Measurements from ENCODE around the gene SWT1.
A peak's percentile ranks its signal among the peaks of the same experiment; 100 is the strongest.
"Not testable (repeated sequence)": the region's sequence is repeated elsewhere in the genome, so short reads cannot be mapped to it uniquely, and the experiment has no call there.

The SWT1 gene

GRCh38 chr1:185251928-185252327, 95.0 kb downstream of the SWT1 start:
- DNase-seq = not testable (repeated sequence)

DNA sequence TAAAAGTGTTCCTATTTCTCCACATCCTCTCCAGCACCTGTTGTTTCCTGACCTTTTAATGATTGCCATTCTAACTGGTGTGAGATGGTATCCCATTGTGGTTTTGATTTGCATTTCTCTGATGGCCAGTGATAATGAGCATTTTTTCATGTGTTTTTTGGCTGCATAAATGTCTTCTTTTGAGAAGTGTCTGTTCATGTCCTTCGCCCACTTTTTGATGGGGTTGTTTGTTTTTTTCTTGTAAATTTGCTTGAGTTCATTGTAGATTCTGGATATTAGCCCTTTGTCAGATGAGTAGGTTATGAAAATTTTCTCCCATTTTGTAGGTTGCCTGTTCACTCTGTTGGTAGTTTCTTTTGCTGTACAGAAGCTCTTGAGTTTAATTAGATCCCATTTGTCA, 95.4 kb downstream of the SWT1 start:
- DNase-seq = not testable (repeated sequence)

DNA sequence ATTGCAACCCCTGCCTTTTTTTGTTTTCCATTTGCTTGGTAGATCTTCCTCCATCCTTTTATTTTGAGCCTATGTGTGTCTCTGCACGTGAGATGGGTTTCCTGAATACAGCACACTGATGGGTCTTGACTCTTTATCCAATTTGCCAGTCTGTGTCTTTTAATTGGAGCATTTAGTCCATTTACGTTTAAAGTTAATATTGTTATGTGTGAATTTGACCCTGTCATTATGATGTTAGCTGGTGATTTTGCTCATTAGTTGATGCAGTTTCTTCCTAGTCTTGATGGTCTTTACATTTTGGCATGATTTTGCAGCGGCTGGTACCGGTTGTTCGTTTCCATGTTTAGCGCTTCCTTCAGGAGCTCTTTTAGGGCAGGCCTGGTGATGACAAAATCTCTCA, 98.6 kb downstream of the SWT1 start:
- DNase-seq = not testable (repeated sequence)

GRCh38 chr1:185257116-185257949, 100.4 kb downstream of the SWT1 start:
- not testable (repeated sequence) for DNase-seq

DNA sequence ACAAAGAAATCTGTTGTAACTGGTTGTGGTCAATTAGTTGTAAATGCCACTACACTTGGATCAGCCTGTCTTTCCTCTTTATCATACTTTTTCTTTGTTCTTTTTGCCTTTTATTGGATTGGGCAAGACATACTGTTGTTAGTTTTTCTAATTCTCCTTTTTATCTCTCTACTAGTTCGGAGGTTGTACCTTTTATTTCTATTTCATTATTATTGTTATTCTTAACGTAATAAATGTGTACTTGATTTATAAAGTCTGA, 100.9 kb downstream of the SWT1 start:
- no peak for DNase-seq

GRCh38 chr1:185258676-185259075, 101.7 kb downstream of the SWT1 start:
- DNase-seq = no peak

GRCh38 chr1:185260611-185261010, 103.6 kb downstream of the SWT1 start:
- DNase-seq = no peak

- DNase-seq = no peak
Observed at GRCh38 chr1:185262151-185262550, 105.2 kb downstream of the SWT1 start.

GRCh38 chr1:185263292-185263691, 106.3 kb downstream of the SWT1 start:
- DNase-seq = no peak

DNA sequence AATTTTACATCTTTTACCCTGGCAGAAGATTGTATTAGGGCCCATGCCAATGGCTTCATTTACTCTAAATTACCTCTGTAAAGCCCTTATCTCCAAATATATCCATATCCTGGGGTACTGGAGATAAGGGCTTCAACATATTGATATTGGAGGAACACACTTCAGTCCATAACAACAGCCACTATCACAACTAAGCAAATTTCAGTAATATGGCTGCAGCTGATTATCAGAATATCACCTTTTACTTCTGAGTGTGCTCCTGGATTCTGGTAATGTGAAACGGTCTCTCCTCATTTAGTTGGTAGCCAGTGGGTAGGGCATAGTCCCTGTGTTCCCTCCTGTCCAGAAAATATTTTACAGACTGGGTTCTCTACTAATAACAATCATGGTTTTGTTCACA, 106.8 kb downstream of the SWT1 start:
- no peak for DNase-seq

- no peak for DNase-seq
Observed at GRCh38 chr1:185265314-185265713, 108.3 kb downstream of the SWT1 start.

GRCh38 chr1:185267301-185267700, 110.3 kb downstream of the SWT1 start:
- DNase-seq = no peak

DNA sequence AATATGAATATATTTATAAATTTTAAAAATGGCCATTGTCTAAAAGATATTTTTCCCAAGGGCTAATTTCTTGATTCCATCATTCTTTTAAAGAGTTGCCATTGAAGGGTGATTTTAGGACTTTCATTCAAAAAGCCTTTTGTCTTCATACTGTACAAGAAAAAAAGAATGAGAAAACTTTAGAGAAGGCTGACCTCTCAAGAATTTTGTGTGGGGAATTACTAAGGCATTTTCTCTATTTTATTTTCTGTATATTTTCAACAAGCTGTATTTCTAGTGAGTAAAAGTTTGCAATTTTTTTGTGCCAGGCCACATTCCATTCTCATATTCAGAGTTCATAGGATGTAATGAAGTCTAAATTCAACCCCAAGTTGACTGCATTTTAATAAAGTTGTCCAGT, 110.7 kb downstream of the SWT1 start:
- no peak for DNase-seq

DNA sequence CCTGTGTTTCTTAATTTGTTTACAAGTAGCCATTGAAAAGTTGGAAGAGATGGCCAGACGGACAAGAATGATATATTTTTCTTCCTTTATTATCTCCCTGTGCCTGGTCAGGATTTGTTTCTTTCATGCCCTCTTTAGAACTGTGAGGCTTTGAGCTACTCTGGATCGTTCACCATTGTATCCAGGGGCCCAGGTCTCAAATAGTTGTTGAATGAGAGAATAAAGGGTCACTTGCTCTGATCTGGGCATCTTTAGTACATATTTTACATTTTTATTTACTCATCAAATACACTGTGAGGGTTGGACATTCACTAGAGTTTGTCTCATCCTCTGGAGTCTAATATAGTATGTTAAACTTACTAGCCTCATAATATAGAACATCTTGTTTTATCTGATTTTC, 111.4 kb downstream of the SWT1 start:
- DNase-seq = no peak

GRCh38 chr1:185271921-185272320, 115.0 kb downstream of the SWT1 start:
- no peak for DNase-seq

DNA sequence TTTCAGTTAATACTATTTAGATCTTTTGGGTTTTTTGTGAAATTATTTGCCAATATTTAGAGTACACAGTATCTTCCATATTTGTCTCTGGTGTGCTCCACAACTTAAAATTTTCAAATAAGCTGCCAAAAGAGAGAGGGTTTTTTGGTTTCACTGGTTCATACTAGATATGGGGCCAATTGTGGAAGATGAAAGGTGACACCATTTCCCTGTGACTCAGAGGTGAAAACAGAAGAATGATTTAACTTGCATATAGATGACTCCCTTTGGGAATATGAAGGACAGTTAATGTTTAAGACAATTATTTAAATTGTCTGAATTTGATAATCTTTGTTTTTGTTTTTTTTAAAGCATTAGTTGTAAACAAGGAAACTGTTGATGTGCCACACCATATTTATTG, 122.6 kb downstream of the SWT1 start:
- DNase-seq = no peak

DNA sequence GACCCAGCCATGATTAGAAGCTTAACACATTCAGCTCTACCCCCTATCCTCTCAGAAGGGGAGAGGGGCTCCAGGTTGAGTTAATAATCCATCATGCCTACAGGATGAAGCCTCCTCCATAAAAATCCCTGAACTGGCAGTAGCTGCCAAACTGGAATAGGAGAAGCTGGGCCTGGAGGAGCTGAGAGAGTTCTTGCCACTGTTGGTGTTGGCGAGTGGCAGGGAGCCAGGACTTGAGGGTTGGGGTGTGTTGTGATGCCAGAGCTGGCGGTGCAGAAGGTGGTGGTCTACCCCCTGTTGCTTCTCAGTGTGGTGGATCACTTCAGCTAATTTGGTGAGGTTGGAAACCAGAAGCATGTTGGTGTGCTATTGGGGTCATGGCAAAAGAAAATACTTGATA, 123.6 kb downstream of the SWT1 start:
- no peak for DNase-seq

GRCh38 chr1:185281245-185281644, 124.3 kb downstream of the SWT1 start:
- peak; percentile 7 for DNase-seq

- DNase-seq = no peak
Observed at GRCh38 chr1:185284116-185284515, 127.1 kb downstream of the SWT1 start.

- DNase-seq = no peak
Observed at GRCh38 chr1:185284533-185285276, 127.7 kb downstream of the SWT1 start.

DNA sequence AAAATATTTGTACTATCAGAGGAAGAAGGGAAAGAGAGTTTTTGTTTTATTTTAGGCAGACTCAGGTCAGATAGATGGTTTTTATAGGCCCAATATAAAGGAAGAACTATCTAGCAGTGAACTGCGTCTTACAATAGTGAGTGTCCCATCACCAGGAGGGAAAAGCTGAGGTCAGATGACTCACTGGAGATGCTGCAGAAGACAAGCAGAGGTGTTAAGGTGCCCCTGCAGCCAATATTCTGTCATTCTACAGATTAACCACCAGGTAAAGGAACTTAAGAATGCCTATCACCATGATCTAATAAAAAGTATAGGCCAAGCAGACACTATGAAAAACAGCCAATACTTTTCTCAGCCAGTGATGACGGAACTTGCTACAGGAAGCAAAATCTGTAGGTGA, 130.5 kb downstream of the SWT1 start:
- no peak for DNase-seq

GRCh38 chr1:185288435-185288834, 131.5 kb downstream of the SWT1 start:
- DNase-seq = no peak

DNA sequence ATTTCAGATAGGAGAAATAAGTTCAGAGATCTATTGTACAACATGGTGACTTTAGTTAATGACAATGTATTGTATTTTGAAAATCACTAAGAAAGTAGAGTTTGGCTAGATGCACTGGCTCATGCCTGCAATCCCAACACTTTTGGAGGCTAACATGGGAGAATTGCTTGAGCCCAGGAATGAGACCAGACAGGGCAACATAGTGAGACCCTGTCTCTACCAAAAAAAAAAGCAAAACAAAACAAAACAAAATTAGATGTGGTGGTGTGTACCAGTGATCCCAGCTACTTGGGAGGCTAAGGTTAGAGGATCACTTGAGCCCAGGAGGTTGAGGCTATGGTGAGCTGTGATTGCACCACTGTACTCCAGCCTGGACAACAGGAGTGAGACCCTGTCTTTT, 132.9 kb downstream of the SWT1 start:
- no peak for DNase-seq

- DNase-seq = no peak
Observed at GRCh38 chr1:185291159-185291558, 134.2 kb downstream of the SWT1 start.

- DNase-seq = no peak
Observed at GRCh38 chr1:185291652-185292051, 134.7 kb downstream of the SWT1 start.
